Hypothalamus (tissue), 51 donors: ENCODE results near the gene KSR2.
"Not testable (repeated sequence)": the region's sequence is repeated elsewhere in the genome, so short reads cannot be mapped to it uniquely, and the experiment has no call there.

Experiments used
- DNase-seq, 51 donors: peaks; one replicate each; lab custom pipeline; 2025; lab: John Stamatoyannopoulos, UW

Gene KSR2

GRCh38 chr12:117861691-117862090 lies 107.1 kb downstream of the KSR2 start:
- DNase-seq, result no peak

DNA sequence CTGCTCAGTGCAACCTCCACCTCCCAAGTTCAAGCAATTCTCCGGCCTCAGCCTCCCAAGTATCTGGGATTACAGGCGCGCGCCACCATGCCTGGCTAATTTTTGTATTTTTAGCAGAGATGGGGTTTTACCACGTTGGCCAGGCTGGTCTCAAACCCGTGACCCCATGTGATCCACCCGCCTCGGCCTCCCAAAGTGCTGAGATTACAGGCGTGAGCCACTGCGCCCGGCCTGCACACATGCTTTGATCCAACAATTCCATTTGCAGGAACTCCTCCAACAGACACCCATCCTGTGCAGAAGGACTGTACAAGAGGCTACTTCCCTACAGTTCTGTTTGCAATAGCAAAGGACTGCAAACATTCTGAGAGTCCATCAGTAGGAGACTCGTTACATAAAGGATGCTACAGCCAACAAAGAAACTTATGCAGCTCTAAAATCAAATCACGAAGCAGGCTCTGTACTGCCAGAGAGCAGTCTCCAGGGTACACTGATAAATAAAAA lies 108.0 kb downstream of the KSR2 start:
- not testable (repeated sequence) for DNase-seq

DNA sequence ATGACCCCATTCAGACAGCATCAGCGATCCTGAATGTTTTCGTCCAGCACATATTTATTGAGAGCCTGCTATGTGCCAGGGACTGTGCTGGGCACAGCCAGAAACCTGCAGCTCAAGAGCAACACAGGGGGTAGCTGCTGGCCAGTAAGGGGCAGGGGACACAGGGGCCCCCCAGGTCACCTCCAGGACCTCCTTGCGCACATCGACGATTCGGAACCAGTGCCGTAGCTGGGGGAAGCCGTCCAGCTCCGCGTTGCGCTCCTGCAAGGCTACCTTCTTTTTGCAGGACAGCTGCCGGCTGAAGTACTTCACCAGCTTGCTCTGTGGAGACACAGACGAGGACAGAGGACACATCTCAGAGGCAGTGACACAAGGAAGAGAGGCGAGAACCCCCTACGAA lies 108.7 kb downstream of the KSR2 start:
- DNase-seq, result no peak

DNA sequence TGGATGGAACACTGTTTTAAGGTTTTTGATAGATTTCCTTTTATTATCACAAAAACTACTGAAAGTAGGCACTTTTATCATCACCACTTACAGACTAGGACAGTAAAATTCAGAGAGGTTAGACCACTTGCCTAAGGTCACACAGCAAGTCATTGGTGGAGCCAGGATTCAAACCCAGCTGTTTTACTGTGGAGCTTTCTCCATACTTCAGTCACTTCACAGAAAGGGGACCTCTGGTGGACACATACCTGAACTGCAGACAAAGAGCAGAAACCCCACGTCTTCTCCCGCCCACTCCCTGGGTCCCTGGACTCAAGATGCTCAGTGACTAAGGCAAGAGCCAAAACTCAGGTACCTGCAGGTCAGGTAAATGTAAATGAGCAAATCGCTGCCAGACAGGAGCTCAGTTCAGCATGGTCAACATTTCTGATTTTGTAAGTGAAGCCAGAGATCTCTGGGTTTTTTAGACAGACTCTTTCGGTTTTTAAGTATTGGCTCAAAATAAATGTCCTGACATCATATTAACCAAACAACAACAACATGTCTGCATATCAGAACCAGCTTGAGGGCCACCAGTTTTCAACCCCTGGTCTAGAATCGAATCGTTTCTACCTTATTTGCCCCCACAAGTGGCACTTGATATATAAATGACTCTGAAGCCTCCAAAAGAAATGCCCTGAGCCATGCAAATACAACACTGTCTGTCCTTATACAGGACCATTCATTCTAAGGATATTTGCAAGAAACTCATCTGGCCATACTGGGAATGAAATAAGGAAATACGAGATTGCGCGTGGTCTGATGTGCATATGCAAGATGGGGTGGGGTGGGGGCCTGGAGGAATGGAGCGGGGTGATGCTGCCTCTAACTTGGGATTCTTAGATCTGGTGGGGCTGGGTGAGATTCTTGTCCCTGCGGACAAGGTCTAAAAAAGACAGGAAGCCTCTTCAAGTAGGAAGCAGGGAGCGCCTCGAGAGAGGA lies 110.9 kb downstream of the KSR2 start:
- peak in 2 of 51 donors; percentile 2 to 5 for DNase-seq

- not testable (repeated sequence) for DNase-seq
Observed at GRCh38 chr12:117857139-117857538, 111.7 kb downstream of the KSR2 start.

GRCh38 chr12:117855165-117855564 lies 113.6 kb downstream of the KSR2 start:
- peak in 1 of 51 donors; percentile 5 for DNase-seq

GRCh38 chr12:117854339-117855012 lies 114.3 kb downstream of the KSR2 start:
- DNase-seq, result peak in 23 of 51 donors; percentile 1 to 45 (median 15)

DNA sequence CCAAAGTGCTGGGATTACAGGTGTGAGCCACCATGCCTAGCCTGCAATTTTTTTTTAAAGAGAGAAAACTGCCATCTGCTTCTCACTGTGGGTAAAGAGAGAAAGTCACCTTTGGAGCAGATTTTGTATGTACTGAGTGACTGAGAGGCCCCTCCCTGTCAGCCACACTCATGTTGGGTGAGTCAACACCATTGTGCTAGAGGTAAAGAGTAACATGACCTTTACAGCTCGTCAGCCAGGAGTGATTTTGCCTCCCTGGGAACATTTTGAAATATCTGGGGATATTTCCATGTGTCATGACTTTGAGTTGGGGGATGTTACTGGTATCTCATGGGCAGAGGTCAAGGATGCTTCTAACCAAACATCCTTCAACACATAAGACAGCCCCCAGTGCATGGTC lies 115.2 kb downstream of the KSR2 start:
- no peak for DNase-seq

DNA sequence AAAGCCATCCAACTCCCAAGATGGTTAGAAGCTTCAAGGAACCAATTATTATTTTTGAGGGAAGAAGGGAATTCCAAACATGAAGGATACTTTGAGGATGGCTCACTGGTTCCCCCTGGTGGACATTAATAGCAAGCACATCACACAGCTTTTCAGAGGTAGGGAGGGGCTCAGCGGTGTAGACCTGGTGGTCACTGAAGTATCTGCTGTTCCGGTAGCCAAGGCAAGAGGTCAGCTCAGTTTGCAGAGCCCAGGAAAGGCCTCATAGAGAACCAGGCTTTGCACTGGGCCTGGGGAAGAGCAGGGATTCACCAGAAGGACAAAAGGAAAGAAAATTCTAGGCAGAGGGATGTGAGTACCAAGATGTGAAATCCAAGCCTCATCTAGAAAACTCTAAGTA lies 118.7 kb downstream of the KSR2 start:
- DNase-seq, result peak in 5 of 51 donors; percentile 1 to 38 (median 3)

GRCh38 chr12:117847371-117847770 lies 121.4 kb downstream of the KSR2 start:
- no peak for DNase-seq

DNA sequence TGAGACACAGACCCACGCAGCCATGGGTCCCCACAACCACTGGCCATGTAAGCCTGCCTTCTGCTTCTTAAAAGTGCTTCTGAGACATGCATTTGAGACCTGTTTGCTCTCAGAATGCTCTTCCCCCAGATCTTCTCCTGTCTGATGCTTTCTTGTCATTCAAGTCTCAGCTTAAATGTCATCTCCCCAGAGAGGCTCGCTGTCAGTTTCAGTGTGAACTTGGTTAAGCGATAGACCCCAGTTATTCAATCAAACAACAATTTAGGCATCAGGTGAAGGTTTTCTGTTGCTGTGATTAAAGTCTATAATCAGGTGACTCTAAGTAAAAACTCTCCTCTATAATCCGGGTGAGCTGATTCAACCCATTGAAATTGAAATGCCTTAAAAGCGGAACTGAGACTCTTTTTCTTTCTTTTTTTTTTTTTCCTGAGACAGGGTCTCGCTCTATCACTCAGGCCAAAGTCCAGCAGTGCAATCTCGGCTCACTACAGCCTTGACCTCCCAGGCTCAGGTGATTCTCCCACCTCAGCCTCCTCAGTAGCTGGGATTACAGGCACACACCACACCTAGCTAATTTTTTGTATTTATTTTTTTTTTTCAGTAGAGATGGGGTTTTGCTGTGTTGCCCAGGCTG lies 123.4 kb downstream of the KSR2 start:
- no peak for DNase-seq

DNA sequence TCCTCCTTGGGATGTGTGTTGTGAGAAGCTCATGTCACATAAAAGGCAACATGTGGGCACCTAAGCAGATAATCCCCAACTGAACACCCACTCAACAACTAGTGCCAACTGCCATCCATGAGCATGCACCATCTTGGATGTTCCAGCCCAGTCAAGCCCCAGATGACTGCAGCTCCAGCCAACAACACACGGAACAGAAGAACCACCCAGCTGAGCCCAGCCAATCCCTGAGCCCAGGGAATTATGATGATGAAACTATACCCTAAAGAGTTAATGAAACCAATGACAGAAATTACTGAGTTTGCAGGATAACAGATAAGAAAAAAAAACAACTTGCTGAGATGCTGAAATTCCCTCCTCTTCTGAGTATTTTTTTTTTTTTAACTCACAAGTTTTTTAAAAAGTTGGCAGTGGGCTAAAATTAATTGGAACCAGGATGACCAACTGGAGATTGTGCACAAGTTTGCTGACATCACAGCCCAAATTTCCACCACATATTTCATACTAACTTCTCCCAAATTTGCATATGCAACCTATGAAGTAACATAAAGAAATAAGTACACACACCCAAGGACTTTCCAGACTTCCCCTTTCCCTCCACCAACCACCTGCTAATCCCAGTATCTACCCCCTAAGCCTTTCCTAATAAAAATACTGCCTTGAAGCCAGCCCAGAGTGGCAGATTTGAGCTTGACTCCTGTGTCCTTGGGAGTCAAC lies 124.5 kb downstream of the KSR2 start:
- DNase-seq, result no peak

- DNase-seq, result no peak
Observed at GRCh38 chr12:117842630-117843029, 126.2 kb downstream of the KSR2 start.

- DNase-seq, result no peak
Observed at GRCh38 chr12:117842220-117842619, 126.6 kb downstream of the KSR2 start.

- no peak for DNase-seq
Observed at GRCh38 chr12:117837737-117838050, 131.1 kb downstream of the KSR2 start.

- peak in 48 of 51 donors; percentile 18 to 95 (median 64) for DNase-seq
Observed at GRCh38 chr12:117836999-117837736, 131.6 kb downstream of the KSR2 start.

DNA sequence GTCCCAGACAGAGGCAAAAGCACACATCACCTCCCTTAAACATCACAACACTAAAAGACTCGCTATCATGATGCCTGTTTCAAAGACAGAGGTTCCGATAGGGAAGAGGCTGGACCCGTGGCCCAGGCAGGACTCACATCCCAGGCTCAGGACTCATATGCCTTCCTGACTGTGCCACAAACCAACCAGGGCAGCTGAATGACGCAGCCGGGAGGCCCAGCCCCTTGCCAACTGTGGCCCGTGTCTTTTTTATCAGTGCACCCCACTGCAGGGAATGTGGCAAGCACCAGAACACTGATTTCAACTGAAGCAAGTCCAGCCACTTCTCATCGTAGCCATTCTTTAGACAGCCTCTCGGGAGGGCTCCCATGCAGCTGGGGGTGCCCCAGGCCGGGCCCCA lies 132.3 kb downstream of the KSR2 start:
- DNase-seq, result no peak

GRCh38 chr12:117835156-117835555 lies 133.6 kb downstream of the KSR2 start:
- no peak for DNase-seq
